ENCODE measurements around the gene TNFRSF1A. TPM values are rescaled to one million over a fixed set of nuclear protein-coding genes. Genes with fewer than 3 reads are reported as not detected.
A peak's percentile ranks its signal among the peaks of the same experiment; 100 is the strongest.

The TNFRSF1A gene
- total RNA-seq, 1 experiment from 2014 or later = 59.9 TPM

DNA sequence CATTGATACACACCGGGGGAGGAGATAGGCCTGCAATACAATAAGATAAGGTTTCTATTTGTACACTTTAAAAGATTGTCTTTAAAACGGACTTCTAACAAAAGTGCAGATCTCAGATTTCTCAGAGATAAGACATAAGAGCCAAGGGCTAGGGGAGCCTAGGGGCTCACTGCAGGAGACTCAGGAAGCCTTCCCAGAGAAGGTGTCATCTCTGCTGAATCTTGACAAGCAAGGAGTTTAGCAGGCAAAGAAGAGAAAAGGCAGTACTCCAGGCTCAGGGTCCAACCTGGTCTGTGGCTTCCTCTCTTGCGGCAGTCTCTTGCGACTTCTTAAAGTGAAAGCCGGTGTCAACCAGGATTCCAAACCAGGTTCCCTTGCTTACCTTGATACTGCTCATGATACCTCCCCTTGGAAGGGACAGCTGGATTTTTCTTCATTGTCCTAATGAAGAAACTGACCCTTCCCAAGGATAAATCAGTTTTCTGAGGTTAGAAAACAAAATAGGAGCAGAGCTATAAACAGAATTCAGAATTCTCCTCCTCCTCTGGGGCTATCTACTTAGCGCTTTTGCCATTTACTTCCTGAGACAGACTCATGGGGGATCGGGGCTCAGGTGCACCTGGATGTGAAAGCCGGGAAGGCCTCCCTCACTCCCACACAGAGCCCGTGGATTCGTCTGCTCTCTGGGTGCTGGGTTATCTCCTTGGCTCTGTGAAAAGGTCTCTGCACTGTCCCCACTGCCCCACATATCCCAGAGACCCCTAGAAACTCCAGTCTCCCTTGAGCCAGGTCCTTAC, 35.2 kb upstream of the TNFRSF1A start:
- Histone ChIP-seq H3K27ac (ENCODE audit: insufficient read length, low read depth, low read length) (peak overlapping the region; percentile 48), H2BK15ac (ENCODE audit: low read depth, low read length) (no peak overlapping the region), H2BK5ac (ENCODE audit: insufficient read length, low read length) (no peak overlapping the region), H3K14ac (ENCODE audit: insufficient read depth, low read length) (peak overlapping the region; percentile 38), H2BK12ac (ENCODE audit: insufficient read length, low read depth, low read length) (peak overlapping the region; percentile 55), H3K23ac (ENCODE audit: insufficient read length, low read depth, low read length) (no peak overlapping the region), H2BK120ac (ENCODE audit: low read depth, low read length, poor library complexity, severe bottlenecking) (no peak overlapping the region), H3K9ac (ENCODE audit: extremely low read depth, insufficient read length, low read length) (no peak overlapping the region), H3K9me3 (ENCODE audit: control insufficient read depth, low read depth, low read length) (no peaks in the 10 kb centered on the region), H3K18ac (ENCODE audit: insufficient read length, low read depth, low read length) (peak overlapping the region; percentile 56), H2AFZ (ENCODE audit: low read length) (no peak overlapping the region), H3K79me2 (ENCODE audit: insufficient read depth, low read length) (peaks cover 13% of the 10 kb centered on the region; the same call in 1 of the 2 replicates), H2AK5ac (ENCODE audit: insufficient read length, low read length) (no peak overlapping the region), H3K4ac (ENCODE audit: low read depth, low read length) (no peak overlapping the region), H4K20me1 (ENCODE audit: control insufficient read depth, insufficient read depth, insufficient read length) (no peaks in the 10 kb centered on the region), H3K4me1 (ENCODE audit: insufficient read depth, low read length) (peaks cover 16% of the 10 kb centered on the region), H3K23me2 (ENCODE audit: insufficient read length, low read depth, low read length, poor library complexity, severe bottlenecking) (peaks cover 43% of the 10 kb centered on the region), H4K5ac (ENCODE audit: insufficient read length, low read depth, low read length) (no peak overlapping the region), H4K91ac (ENCODE audit: insufficient read length, low read depth, low read length) (peak overlapping the region; percentile 22), H3T11ph (ENCODE audit: low read length) (no peak overlapping the region), H4K8ac (replicated peaks; ENCODE audit: insufficient read length, low read depth, low read length) (no peak overlapping the region), H3K79me1 (ENCODE audit: insufficient read depth, low read depth, low read length, poor library complexity, severe bottlenecking) (no peaks in the 10 kb centered on the region), H3K4me2 (ENCODE audit: insufficient read depth, insufficient read length, low read length) (peak overlapping the region; percentile 82), H2BK20ac (ENCODE audit: low read depth, low read length, poor library complexity, severe bottlenecking) (no peak overlapping the region), H3K27me3 (ENCODE audit: insufficient read depth, low read length) (no peaks in the 10 kb centered on the region), H3K56ac (ENCODE audit: insufficient read length, low read depth, low read length) (no peak overlapping the region)
- no CpG with 5 or more reads among the region's 10 CpGs for WGBS (ENCODE audit: extremely low coverage, insufficient read length, low lambda C conversion rate)
- Mint-ChIP-seq H3K4me3 (peak overlapping the region; percentile 79 to 89), H3K4me1 (peaks cover 77 to 84% of the 10 kb centered on the region in 2 experiments), H3K27ac (peak overlapping the region; percentile 99 to 100 (median 99)), H3K9me3 (no peaks in the 10 kb centered on the region; a peak in 2 of 5 replicates), H3K27me3 (ENCODE audit: low read depth) (peaks cover 7% of the 10 kb centered on the region), H3K36me3 (ENCODE audit: insufficient read depth in 1 of 3, low read depth in 3 of 3) (peaks cover 0 to 3% (median 2%) of the 10 kb centered on the region in 3 experiments; a peak in 5 of 7 replicates)
- TF ChIP-seq, protein P1, sequence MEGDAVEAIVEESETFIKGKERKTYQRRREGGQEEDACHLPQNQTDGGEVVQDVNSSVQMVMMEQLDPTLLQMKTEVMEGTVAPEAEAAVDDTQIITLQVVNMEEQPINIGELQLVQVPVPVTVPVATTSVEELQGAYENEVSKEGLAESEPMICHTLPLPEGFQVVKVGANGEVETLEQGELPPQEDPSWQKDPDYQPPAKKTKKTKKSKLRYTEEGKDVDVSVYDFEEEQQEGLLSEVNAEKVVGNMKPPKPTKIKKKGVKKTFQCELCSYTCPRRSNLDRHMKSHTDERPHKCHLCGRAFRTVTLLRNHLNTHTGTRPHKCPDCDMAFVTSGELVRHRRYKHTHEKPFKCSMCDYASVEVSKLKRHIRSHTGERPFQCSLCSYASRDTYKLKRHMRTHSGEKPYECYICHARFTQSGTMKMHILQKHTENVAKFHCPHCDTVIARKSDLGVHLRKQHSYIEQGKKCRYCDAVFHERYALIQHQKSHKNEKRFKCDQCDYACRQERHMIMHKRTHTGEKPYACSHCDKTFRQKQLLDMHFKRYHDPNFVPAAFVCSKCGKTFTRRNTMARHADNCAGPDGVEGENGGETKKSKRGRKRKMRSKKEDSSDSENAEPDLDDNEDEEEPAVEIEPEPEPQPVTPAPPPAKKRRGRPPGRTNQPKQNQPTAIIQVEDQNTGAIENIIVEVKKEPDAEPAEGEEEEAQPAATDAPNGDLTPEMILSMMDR (conservative IDR thresholded peaks at IDR 0.05) = no peak
- DNase-seq = no peak

Data from H9 (cell line).